Gastrocnemius medialis (tissue), 4 donors: ENCODE measurements around the gene ELMO1.

Experiments
- CTCF ChIP-seq, 5 experiments: fragments of 450-650 bp in 3 of 5; fragments of 200-600 bp in 2 of 5; sonication (generic) in 2 of 5; IDR thresholded peaks in 4 of 5; conservative IDR thresholded peaks in 1 of 5; 1 replicate in 4 of 5; 2 replicates in 1 of 5; pipeline ENCODE4 v1.5.1; 2016 to 2019; ENCODE audit warnings: antibody characterized with exemption in 5 of 5, mild to moderate bottlenecking in 3 of 5, moderate library complexity in 3 of 5
- POLR2A ChIP-seq, 2 donors: fragments of 450-650 bp; IDR thresholded peaks; one replicate each; pipeline ENCODE4 v1.6.1; 2017; ENCODE audit warnings: antibody characterized with exemption in 2 of 2, mild to moderate bottlenecking in 2 of 2, moderate library complexity in 2 of 2

GRCh38 chr7:37318541-37318940 lies 130.1 kb downstream of the ELMO1 start:
- no peak for TF ChIP-seq POLR2A (IDR thresholded peaks at IDR 0.05)
- no peak for TF ChIP-seq CTCF (IDR thresholded peaks at IDR 0.05 in 4 of 5, conservative IDR thresholded peaks at IDR 0.05 in 1 of 5)
